Cardiac fibroblast (primary cell): ENCODE data around the gene AP3S2.
"Not testable (repeated sequence)": the region's sequence is repeated elsewhere in the genome, so short reads cannot be mapped to it uniquely, and the experiment has no call there.

Source experiments
- DNase-seq, 2 donors: peaks; one replicate each; pipeline versions ENCODE4 v3.0.0 to v3.0.0-alpha.2; 2010; ENCODE audit warnings: low read depth in 2 of 2
- H3K4me3 ChIP-seq, 2 donors: replicated peaks in 1 of 2; 1 replicate in 1 of 2; 2 replicates in 1 of 2; pipeline ENCODE4 v1.5.1; 2011; ENCODE audit warnings: low read depth in 2 of 2, low read length in 2 of 2, mild to moderate bottlenecking in 2 of 2, moderate library complexity in 1 of 2
- TF ChIP-seq, protein P1 (sequence below): IDR thresholded peaks from one replicate; pipeline ENCODE4 v1.5.1; 2011; ENCODE audit warnings: low read depth, mild to moderate bottlenecking, low read length, inconsistent platforms

AP3S2 gene

DNA sequence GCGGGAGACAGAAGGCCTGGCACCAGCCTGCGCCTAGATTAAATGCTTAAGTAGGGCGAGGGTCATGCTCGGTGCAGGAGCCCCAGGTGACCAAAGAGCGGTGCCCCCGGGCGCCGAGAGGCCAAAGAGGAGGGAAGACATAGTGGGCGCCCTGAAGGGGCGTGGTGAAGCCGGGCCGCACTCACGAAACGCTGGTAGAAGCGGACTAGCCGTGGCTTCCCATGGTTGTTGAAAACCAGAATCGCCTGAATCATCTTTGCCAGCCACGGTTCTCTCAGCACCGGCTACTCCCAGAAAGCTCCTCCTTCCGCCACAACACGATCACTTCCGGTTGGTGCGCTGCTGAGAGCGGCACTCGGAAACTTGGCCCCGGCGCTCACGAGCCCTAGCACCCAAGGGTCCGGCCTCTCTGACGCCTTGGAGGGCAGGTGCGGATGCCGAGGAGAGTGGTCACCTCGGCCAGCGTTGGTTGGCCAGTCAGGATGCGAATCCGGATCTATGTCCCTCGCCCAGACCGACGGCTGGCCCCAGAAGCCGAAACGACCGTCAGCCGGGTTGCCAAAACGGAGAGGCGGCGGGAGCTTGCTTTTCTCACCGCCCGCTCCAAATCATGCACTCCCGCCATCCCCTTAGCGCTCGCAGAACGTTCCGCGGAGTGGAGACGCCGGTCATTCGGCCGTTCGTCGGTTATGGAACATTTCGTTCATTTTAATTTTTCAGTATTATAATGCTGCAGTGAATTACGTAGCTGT is at the start of gene AP3S2:
Gene AP3S2 (minus strand): TSS at position 299 of the 752 bp plus-strand sequence. CDS start 45 bp downstream, at position 254.
- TF ChIP-seq, protein P1, sequence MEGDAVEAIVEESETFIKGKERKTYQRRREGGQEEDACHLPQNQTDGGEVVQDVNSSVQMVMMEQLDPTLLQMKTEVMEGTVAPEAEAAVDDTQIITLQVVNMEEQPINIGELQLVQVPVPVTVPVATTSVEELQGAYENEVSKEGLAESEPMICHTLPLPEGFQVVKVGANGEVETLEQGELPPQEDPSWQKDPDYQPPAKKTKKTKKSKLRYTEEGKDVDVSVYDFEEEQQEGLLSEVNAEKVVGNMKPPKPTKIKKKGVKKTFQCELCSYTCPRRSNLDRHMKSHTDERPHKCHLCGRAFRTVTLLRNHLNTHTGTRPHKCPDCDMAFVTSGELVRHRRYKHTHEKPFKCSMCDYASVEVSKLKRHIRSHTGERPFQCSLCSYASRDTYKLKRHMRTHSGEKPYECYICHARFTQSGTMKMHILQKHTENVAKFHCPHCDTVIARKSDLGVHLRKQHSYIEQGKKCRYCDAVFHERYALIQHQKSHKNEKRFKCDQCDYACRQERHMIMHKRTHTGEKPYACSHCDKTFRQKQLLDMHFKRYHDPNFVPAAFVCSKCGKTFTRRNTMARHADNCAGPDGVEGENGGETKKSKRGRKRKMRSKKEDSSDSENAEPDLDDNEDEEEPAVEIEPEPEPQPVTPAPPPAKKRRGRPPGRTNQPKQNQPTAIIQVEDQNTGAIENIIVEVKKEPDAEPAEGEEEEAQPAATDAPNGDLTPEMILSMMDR, result no peak
- peak within 1 kb of the TSS; percentile 80 to 96 for H3K4me3 ChIP-seq
- DNase-seq, result peak; percentile 95 to 97

DNA sequence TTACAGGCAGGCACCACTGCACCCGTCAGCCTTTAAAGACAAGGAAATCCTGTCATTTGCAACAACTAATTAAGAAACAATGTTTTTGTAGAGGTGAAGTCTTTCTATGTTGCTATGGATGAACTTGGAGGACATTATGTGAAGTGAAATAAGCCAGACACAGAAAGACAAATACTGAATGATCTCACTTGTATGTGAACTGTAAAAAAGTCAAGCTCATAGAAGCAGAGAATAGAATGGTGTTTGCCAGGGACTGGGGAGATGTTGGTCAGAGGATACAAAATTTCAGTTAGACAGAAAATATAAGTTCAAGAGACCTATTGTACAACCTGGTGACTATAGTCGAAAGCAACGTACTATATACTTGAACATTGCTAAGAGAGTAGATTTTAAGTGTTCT is 46.1 kb upstream of the AP3S2 start:
- H3K4me3 ChIP-seq, result no peak overlapping the region
- TF ChIP-seq, protein P1, result no peak
- DNase-seq, result no peak

DNA sequence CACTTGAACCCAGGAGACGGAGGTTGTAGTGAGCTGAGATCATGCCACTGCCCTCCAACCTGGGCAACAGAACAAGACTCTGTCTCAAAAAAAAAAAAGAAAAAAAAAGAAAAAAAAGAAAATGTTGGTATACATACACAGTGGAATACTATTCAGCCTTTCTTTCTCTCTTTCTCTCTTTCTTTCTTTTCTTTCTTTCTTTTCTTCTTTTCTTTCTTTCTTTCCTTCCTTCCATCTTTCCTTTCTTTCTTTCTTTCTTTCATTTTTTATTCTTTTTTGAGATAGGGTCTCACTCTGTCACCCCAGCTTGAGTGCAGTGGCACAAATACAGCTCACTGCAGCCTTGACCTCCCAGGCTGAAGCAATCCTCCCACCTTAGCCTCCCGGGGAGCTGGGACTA is 45.6 kb upstream of the AP3S2 start:
- H3K4me3 ChIP-seq, DNase-seq: not testable (repeated sequence)

DNA sequence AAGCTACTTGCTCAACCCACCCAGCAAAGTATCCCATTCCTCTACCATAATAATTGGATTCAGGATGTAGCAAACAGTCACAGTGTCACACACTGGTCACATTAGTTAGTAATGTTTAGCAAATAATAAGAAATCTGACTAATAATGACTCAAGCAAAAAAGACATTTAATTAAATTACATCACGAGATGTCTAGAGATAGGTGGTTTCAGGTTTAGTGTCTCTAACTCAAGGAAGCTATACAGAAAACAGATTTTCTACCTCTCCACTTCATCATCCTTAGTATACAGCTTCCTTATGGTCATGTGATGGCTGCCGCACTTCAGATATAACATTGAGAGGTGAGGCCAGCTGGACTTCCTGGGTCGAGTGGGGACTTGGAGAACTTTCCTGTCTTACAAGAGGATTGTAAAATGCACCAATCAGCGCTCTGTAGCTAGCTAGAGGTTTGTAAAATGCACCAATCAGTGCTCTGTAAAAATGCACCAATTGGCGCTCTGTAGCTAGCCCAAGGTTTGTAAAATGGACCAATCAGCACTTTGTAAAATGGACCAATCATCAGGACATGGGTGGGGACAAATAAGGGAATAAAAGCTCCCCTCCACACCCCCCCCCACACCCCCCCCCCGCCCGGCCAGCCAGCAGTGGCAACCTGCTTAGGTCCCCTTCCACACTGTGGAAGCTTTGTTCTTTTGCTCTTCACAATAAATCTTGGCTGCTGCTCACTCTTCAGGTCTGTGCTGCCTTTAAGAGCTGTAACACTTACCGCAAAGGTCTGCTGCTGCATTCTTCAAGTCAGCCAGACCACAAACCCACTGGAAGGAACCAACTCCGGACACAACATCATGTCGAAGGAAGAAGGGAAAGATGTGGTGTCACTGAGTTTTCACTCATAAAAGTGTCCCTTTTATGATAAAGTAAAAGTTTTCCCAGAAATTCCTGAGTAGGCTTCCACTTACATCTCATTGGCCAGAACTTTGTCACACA is 43.9 kb upstream of the AP3S2 start:
- no peak for DNase-seq
- TF ChIP-seq, protein P1, result no peak
- no peak overlapping the region for H3K4me3 ChIP-seq

DNA sequence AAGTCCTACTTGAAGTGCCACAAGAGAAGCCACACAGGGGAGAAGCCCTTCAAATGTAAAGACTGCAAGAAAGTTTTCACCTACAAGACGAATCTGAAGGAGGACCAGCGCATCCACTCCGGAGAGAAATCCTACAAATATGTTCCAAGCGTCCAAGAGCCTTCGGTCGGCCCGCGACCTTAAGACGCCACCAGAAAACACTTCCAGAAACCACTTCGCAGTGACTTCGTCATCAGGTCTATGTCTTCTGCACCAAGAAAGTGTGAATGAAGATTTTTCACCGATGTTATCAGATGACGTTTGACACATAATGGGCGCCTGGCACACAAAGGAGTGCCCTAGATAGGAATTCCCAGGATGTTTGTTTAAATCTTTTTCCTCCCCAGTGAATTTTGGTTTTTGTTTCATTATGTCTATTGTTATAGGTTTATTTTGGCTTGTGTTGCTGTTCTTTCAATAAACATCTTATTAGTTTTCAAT is 43.0 kb upstream of the AP3S2 start:
- no peak for DNase-seq
- H3K4me3 ChIP-seq, result no peak overlapping the region
- TF ChIP-seq, protein P1, result no peak

DNA sequence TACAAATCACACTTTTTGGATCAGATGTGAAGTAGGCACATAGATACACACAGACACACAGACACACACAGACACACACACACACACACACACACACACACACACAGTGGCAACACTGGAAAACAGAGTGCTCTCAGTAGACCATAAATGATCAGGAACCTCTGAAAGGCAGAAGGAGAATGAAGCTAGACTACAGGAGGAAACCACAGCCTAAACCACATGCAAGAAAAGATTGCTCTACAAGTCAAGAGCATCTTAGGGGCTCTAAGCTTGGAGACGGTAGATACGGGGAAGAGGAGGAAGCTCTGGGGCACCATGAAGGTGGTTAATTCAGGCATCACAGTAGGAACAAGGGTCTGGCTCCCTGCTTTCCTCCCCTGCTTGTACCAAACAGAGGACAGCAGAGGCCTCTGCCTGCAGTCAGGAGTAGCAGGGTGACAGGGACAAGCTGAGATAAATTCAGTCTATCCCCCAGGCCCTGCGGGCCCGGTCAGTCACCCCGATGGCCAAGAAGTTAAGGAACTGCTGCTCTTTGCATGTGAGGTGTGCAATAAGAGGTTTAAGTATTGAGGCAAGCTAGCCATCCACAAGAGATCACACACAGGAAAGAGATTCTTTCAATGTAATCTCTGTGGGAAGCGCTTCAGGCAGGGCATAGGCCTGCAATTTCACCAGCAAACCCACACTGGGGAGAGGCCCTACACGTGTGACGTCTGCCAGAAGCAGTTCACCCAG is 42.4 kb upstream of the AP3S2 start:
- TF ChIP-seq, protein P1, result no peak
- no peak for DNase-seq
- no peak overlapping the region for H3K4me3 ChIP-seq
